Thyroid gland (tissue), 4 donors: Measurements from ENCODE around the gene FNTB.

ENCODE experiments used
- CTCF ChIP-seq, 6 experiments: fragments of 200-600 bp in 3 of 6; fragments of 450-650 bp in 3 of 6; sonication (generic) in 3 of 6; IDR thresholded peaks; one replicate each; pipeline ENCODE4 v1.5.1; 2016 to 2019; ENCODE audit warnings: antibody characterized with exemption in 6 of 6, mild to moderate bottlenecking in 2 of 6, inconsistent platforms in 1 of 6, moderate library complexity in 1 of 6
- POLR2A ChIP-seq, 2 donors: fragments of 450-650 bp; IDR thresholded peaks; one replicate each; pipeline ENCODE4 v1.6.1; 2017; ENCODE audit warnings: antibody characterized with exemption in 2 of 2, mild to moderate bottlenecking in 2 of 2, moderate library complexity in 1 of 2

DNA sequence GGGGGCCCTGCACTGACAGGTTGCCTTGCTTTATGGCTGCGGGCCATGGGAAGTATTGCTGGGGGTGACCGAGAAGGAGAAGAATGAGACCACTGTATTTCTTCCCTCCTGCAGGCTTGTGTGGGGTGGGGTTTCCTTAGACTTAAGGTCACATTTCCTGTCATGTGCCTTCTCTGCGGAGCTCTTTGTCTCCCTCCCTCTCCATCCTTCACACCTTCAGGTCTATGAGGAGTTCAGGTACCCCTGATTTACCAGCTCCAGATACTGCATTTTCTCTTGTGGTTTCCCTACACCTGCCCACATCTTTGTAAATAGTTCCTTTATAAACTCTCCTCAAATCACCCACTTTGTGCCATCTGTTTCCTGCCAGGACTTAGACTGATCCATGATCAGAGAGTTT, 3.6 kb downstream of the FNTB start:
- TF ChIP-seq CTCF (IDR thresholded peaks at IDR 0.05) = no peak
- TF ChIP-seq POLR2A (IDR thresholded peaks at IDR 0.05) = no peak
